Immature natural killer cell (primary cell): ENCODE data around the gene GALNT18. TPM values are rescaled to one million over a fixed set of nuclear protein-coding genes. Genes with fewer than 3 reads are reported as not detected.

Source experiments
- DNase-seq, 3 donors: peaks; one replicate each; pipeline ENCODE4 v3.0.0; 2022; ENCODE audit warnings: mixed read lengths in 1 of 3
- H3K27ac Mint-ChIP-seq, 6 donors: one replicate each; pipeline ENCODE4 v1.8.0; 2020; ENCODE audit warnings: mixed read lengths in 6 of 6, mild to moderate bottlenecking in 5 of 6, inconsistent platforms in 4 of 6, moderate library complexity in 3 of 6
- H3K27me3 Mint-ChIP-seq, 3 donors: one replicate each; pipeline ENCODE4 v1.8.0; 2020 to 2021; ENCODE audit warnings: low read depth in 3 of 3, mild to moderate bottlenecking in 3 of 3, mixed read lengths in 3 of 3, moderate library complexity in 3 of 3, inconsistent platforms in 1 of 3
- H3K36me3 Mint-ChIP-seq, 3 donors: one replicate each; pipeline ENCODE4 v1.8.0; 2020; ENCODE audit warnings: mixed read lengths in 3 of 3, inconsistent platforms in 2 of 3, mild to moderate bottlenecking in 2 of 3
- H3K4me1 Mint-ChIP-seq, 2 donors: one replicate each; pipeline ENCODE4 v1.8.0; 2020; ENCODE audit warnings: inconsistent platforms in 2 of 2, mild to moderate bottlenecking in 2 of 2, mixed read lengths in 2 of 2, moderate library complexity in 1 of 2
- H3K4me3 Mint-ChIP-seq, 5 donors: one replicate each; pipeline ENCODE4 v1.8.0; 2020; ENCODE audit warnings: mild to moderate bottlenecking in 5 of 5, mixed read lengths in 5 of 5, inconsistent platforms in 3 of 5, moderate library complexity in 3 of 5
- H3K9me3 Mint-ChIP-seq, 6 donors: one replicate each; pipeline ENCODE4 v1.8.0; 2020; ENCODE audit warnings: mild to moderate bottlenecking in 6 of 6, mixed read lengths in 6 of 6, inconsistent platforms in 4 of 6, moderate library complexity in 3 of 6
- polyA plus RNA-seq, 3 donors: library from polyadenylated mRNA; unstranded; fragments of 300-500 nt; fragmentation: Illumina TruSeq; gene quantifications; one replicate each; pipeline ENCODE4 v1.2.3, GENCODE V29; 2021

Gene GALNT18
- polyA plus RNA-seq, 3 donors from 2014 or later: 0.10 to 0.93 TPM; not detected in 1

GRCh38 chr11:11292839-11293238 is 329.0 kb downstream of the GALNT18 start:
- Mint-ChIP-seq H3K9me3 (no peaks in the 10 kb centered on the region), H3K4me1 (no peaks in the 10 kb centered on the region), H3K27ac (no peak overlapping the region), H3K4me3 (no peak overlapping the region), H3K27me3 (peaks cover 0 to 4% (median 2%) of the 10 kb centered on the region in 3 donors), H3K36me3 (no peaks in the 10 kb centered on the region)
- no peak for DNase-seq

GRCh38 chr11:11291041-11292015 is 330.5 kb downstream of the GALNT18 start:
- H3K27ac Mint-ChIP-seq: no peak overlapping the region
- no peaks in the 10 kb centered on the region for H3K9me3 Mint-ChIP-seq
- H3K27me3 Mint-ChIP-seq: peaks cover 0 to 4% (median 2%) of the 10 kb centered on the region in 3 donors
- H3K4me3 Mint-ChIP-seq: no peak overlapping the region
- H3K4me1 Mint-ChIP-seq: no peaks in the 10 kb centered on the region
- H3K36me3 Mint-ChIP-seq: no peaks in the 10 kb centered on the region
- no peak for DNase-seq

GRCh38 chr11:11290354-11290753 is 331.5 kb downstream of the GALNT18 start:
- DNase-seq: no peak
- H3K36me3 Mint-ChIP-seq: no peaks in the 10 kb centered on the region
- H3K4me1 Mint-ChIP-seq: no peaks in the 10 kb centered on the region
- H3K9me3 Mint-ChIP-seq: no peaks in the 10 kb centered on the region
- H3K4me3 Mint-ChIP-seq: no peak overlapping the region
- peaks cover 0 to 2% (median 2%) of the 10 kb centered on the region in 3 donors for H3K27me3 Mint-ChIP-seq
- H3K27ac Mint-ChIP-seq: no peak overlapping the region

DNA sequence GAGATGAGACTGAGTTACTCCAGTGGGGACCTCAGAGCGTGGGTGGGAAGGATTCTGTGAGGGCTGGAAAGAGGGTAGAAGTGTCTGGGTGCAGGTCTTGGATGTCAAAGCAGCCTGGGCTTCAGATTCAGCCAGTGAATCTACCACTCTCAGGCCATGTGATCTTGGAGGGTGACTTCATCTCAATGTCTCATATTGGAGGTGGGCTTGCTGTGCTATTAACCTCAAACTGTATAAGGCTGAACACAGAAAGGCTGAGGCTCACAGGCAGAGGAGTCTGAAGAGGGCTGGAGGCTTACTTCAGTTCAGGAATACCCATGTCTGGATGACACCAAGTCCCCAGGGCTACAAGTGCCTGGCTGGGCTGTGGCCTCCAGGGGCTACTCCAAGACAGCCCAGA is 332.1 kb downstream of the GALNT18 start:
- no peaks in the 10 kb centered on the region for H3K36me3 Mint-ChIP-seq
- DNase-seq: no peak
- H3K9me3 Mint-ChIP-seq: no peaks in the 10 kb centered on the region
- peaks cover 0 to 2% (median 0%) of the 10 kb centered on the region in 3 donors for H3K27me3 Mint-ChIP-seq
- no peak overlapping the region for H3K27ac Mint-ChIP-seq
- H3K4me1 Mint-ChIP-seq: no peaks in the 10 kb centered on the region
- no peak overlapping the region for H3K4me3 Mint-ChIP-seq

GRCh38 chr11:11288972-11289616 is 332.7 kb downstream of the GALNT18 start:
- Mint-ChIP-seq H3K4me1 (no peaks in the 10 kb centered on the region), H3K36me3 (no peaks in the 10 kb centered on the region), H3K27me3 (peaks cover 0 to 2% (median 0%) of the 10 kb centered on the region in 3 donors), H3K27ac (no peak overlapping the region), H3K9me3 (no peaks in the 10 kb centered on the region), H3K4me3 (no peak overlapping the region)
- DNase-seq: no peak

DNA sequence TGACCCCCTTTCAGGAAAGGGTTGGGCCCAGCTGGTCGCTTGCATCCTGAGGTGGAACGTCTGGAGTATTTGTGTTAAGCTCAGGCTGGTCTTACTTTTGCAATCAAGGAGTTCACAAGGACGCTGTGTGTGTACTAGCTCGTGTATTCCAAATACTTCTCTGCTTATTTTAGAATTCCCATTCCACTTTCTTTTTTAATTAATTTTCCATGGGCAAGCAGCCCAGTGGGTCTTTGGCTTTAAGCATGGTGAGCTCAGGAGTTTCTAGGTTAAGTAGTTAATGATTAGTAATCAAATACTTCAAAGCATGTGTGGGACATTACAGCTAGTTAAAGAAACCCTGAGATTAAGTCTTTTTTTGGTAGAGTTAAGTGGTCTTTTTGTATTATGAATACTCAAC is 337.3 kb downstream of the GALNT18 start:
- Mint-ChIP-seq H3K4me3 (no peak overlapping the region), H3K36me3 (no peaks in the 10 kb centered on the region), H3K27me3 (peaks cover 0 to 4% (median 2%) of the 10 kb centered on the region in 3 donors), H3K9me3 (no peaks in the 10 kb centered on the region), H3K27ac (no peak overlapping the region), H3K4me1 (no peaks in the 10 kb centered on the region)
- DNase-seq: no peak

DNA sequence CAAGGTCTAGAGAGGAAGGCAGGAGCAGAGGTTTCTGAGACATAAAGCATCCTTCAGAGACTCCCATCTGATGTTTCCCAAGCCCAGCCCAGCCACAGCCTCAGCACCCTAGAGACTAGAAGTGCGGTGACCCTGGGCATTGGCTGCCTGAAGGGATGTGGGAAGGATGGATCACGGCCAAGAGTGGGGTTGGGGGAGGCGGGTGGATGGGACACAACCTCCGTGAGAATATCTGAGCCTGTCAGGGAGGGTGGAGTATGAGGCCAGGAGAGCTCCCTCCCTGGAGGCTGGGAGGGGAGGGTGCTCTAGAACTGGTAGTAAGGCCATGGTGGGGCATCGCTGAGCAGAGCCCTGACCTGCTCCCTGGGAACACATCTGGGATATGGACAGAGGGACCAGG is 340.2 kb downstream of the GALNT18 start:
- H3K27me3 Mint-ChIP-seq: peaks cover 0 to 4% (median 2%) of the 10 kb centered on the region in 3 donors
- no peak overlapping the region for H3K27ac Mint-ChIP-seq
- DNase-seq: no peak
- H3K9me3 Mint-ChIP-seq: no peaks in the 10 kb centered on the region
- no peaks in the 10 kb centered on the region for H3K36me3 Mint-ChIP-seq
- no peaks in the 10 kb centered on the region for H3K4me1 Mint-ChIP-seq
- H3K4me3 Mint-ChIP-seq: no peak overlapping the region

DNA sequence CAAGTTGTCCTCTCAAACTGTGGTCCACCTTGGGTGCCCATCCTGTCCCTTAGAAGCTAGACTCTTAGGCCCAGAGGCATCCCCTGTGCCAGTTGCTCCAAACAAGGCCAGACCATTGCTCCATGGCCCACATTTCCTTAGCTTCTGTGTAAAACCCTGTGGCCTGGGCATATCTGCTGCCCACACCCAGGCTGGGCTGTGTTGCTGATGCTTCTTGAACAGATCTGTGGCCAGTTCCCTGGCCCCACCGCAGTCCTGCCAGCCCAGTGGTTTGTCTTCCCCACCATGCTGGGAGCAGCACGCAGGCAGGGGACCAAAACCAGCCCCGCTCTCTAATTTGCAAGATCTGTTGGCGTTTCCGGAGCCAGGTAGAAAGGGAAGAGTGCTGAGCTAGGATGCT is 341.0 kb downstream of the GALNT18 start:
- DNase-seq: no peak
- peaks cover 0 to 4% (median 2%) of the 10 kb centered on the region in 3 donors for H3K27me3 Mint-ChIP-seq
- no peaks in the 10 kb centered on the region for H3K4me1 Mint-ChIP-seq
- no peaks in the 10 kb centered on the region for H3K9me3 Mint-ChIP-seq
- H3K27ac Mint-ChIP-seq: no peak overlapping the region
- H3K4me3 Mint-ChIP-seq: no peak overlapping the region
- no peaks in the 10 kb centered on the region for H3K36me3 Mint-ChIP-seq

DNA sequence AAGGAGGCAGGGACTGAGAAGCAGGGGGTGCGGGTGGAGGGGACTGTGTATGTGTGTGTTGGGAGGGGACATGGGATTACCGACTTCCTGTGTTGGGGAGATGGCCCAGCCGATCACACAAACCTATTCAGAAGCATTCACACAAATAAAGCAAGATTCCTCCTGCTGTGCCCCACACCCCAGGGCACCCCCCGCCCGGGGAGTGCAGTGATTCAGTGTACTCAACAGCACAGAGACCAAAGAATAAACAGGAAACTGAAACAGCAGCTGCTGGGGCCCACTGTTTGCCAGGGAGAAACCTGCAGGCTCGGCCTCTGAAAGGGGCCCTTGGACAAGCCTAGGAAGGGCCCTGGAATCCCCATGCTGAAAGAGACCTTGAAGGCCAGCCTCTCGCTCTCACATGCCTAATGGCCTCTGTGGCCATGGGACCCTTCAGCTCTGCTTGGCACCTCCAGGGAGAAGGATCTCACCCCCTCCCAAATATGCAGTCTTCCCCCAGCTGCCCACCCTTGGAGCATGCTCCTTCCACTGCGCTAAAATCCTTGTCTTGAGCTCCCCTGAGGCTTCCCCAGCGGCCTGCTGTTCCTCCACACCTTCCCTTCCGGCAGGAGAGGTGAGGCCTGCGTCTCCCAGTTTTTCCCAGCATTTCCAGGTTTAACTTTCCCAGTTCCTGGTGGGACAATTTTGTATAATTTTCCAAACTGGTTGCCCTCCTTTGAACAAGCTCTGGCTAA is 341.7 kb downstream of the GALNT18 start:
- no peaks in the 10 kb centered on the region for H3K9me3 Mint-ChIP-seq
- no peak overlapping the region for H3K27ac Mint-ChIP-seq
- no peak for DNase-seq
- no peaks in the 10 kb centered on the region for H3K36me3 Mint-ChIP-seq
- H3K27me3 Mint-ChIP-seq: peaks cover 0 to 6% (median 2%) of the 10 kb centered on the region in 3 donors
- no peak overlapping the region for H3K4me3 Mint-ChIP-seq
- H3K4me1 Mint-ChIP-seq: no peaks in the 10 kb centered on the region

- no peak overlapping the region for H3K27ac Mint-ChIP-seq
- H3K4me1 Mint-ChIP-seq: no peaks in the 10 kb centered on the region
- H3K27me3 Mint-ChIP-seq: peaks cover 2 to 6% (median 4%) of the 10 kb centered on the region in 3 donors
- no peak for DNase-seq
- H3K9me3 Mint-ChIP-seq: no peaks in the 10 kb centered on the region
- H3K36me3 Mint-ChIP-seq: no peaks in the 10 kb centered on the region
- no peak overlapping the region for H3K4me3 Mint-ChIP-seq
Measured at GRCh38 chr11:11272254-11272653, 349.6 kb downstream of the GALNT18 start.

DNA sequence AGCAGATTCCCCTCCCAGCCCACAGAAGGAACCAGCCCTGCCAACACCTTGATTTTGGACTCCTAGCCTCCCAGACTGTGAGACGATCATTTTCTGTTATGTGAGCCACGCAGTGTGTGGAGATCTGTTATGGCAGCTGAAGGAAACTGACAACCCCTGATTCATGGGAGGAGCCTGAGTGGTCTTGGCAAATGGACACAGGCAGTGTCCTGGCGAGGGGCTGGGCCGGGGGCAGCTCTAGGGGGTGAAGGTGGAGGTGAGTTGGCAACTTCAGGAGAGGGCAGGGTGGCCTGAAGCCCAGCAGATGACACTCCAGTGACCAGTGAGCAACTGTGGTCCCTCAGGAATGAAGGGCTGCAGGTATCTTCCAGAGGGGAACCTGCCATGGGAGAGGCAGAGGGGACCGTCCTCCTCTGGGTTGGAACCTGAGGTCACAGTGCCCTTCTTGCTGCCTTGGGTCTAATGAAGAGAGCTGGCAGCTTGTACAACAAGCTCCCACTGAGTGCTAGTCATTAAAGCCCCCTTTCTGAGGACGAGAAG is 351.5 kb downstream of the GALNT18 start:
- Mint-ChIP-seq H3K27ac (no peak overlapping the region), H3K9me3 (no peaks in the 10 kb centered on the region), H3K4me1 (no peaks in the 10 kb centered on the region), H3K27me3 (peaks cover 2 to 4% (median 4%) of the 10 kb centered on the region in 3 donors), H3K4me3 (no peak overlapping the region), H3K36me3 (no peaks in the 10 kb centered on the region)
- no peak for DNase-seq

DNA sequence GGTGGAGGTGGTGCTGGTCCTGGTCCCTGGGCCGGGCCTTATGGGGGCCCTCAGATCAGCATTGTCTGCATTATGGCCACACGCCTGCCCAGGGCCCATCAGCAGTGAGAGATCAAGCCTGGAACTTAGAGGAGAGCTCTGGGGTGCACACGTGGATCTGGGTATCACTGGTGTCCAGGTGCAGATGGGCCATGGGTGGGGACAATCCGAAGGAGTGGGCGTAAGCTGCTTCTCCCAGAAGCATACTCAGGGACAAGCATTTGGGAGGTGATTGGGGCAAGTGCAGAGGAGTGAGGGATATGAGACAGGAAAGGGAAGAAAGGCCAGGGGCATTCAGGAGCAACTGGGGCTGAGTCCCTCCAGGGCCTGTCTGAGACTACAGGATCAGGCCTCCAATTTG is 353.1 kb downstream of the GALNT18 start:
- H3K36me3 Mint-ChIP-seq: no peaks in the 10 kb centered on the region

DNA sequence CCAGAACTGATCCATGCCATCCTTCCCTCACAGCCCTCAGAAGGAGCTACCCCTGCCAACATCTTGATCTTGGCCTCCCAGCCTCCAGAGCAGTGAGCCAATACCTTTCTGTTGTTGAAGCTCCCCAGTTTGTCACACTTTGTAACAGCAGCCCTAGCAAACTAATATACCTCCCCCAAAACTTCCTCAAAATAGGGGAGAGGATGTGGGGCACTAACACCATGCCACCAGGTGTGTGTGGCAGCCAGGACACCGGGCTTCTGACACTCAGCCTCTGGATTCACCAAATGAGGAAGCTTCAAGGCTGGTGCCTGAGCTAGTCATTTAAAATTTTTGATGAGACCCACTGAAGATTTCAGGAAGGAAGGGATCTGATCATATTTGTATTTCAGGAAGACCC is 353.7 kb downstream of the GALNT18 start:
- H3K27ac Mint-ChIP-seq: no peak overlapping the region
- H3K9me3 Mint-ChIP-seq: no peaks in the 10 kb centered on the region
- no peaks in the 10 kb centered on the region for H3K4me1 Mint-ChIP-seq
- DNase-seq: no peak
- H3K27me3 Mint-ChIP-seq: peaks cover 2 to 4% (median 4%) of the 10 kb centered on the region in 3 donors
- no peak overlapping the region for H3K4me3 Mint-ChIP-seq
- H3K36me3 Mint-ChIP-seq: no peaks in the 10 kb centered on the region

More for the DNA sequence above, 353.1 kb downstream of the GALNT18 start:
- no peak overlapping the region for H3K4me3 Mint-ChIP-seq
- no peaks in the 10 kb centered on the region for H3K4me1 Mint-ChIP-seq
- H3K27ac Mint-ChIP-seq: no peak overlapping the region
- no peaks in the 10 kb centered on the region for H3K9me3 Mint-ChIP-seq
- H3K27me3 Mint-ChIP-seq: peaks cover 2 to 4% (median 4%) of the 10 kb centered on the region in 3 donors
- no peak for DNase-seq
